Esophagus squamous epithelium (tissue), 4 donors: ENCODE data around the gene NOXA1.
"Not testable (repeated sequence)": the region's sequence is repeated elsewhere in the genome, so short reads cannot be mapped to it uniquely, and the experiment has no call there.

Experiments
- POLR2A ChIP-seq, 4 donors: fragments of 450-650 bp; IDR thresholded peaks; one replicate each; pipeline ENCODE4 v1.6.1; 2017; ENCODE audit warnings: antibody characterized with exemption in 4 of 4, mild to moderate bottlenecking in 4 of 4, moderate library complexity in 3 of 4
- TF ChIP-seq, protein P1 (sequence below), 6 experiments: fragments of 450-650 bp in 4 of 6; fragments of 200-600 bp in 2 of 6; sonication (generic) in 2 of 6; IDR thresholded peaks; one replicate each; pipeline ENCODE4 v1.5.1; 2016 to 2019; ENCODE audit warnings: antibody characterized with exemption in 6 of 6, mild to moderate bottlenecking in 4 of 6, moderate library complexity in 4 of 6

DNA sequence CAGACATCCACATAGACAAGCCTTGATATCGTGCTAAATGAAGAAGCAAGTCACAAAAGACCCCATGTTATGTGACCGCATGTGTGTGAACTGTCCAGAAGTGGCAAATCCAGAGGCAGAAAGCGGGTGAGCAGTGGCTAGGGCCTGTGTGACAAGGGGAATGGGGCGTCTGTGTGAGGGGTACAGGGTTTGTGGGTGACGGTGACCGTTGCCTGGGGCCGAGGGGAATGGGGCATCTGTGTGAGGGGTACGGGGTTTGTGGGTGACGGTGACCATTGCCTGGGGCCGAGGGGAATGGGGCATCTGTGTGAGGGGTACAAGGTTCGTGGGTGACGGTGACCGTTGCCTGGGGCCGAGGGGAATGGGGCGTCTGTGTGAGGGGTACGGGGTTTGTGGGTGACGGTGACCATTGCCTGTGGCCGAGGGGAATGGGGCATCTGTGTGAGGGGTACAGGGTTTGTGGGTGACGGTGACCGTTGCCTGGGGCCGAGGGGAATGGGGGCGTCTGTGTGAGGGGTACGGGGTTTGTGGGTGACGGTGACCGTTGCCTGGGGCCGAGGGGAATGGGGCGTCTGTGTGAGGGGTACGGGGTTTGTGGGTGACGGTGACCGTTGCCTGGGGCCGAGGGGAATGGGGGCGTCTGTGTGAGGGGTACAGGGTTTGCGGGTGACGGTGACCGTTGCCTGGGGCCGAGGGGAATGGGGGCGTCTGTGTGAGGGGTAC lies 44.3 kb upstream of the NOXA1 start:
- TF ChIP-seq, protein P1, sequence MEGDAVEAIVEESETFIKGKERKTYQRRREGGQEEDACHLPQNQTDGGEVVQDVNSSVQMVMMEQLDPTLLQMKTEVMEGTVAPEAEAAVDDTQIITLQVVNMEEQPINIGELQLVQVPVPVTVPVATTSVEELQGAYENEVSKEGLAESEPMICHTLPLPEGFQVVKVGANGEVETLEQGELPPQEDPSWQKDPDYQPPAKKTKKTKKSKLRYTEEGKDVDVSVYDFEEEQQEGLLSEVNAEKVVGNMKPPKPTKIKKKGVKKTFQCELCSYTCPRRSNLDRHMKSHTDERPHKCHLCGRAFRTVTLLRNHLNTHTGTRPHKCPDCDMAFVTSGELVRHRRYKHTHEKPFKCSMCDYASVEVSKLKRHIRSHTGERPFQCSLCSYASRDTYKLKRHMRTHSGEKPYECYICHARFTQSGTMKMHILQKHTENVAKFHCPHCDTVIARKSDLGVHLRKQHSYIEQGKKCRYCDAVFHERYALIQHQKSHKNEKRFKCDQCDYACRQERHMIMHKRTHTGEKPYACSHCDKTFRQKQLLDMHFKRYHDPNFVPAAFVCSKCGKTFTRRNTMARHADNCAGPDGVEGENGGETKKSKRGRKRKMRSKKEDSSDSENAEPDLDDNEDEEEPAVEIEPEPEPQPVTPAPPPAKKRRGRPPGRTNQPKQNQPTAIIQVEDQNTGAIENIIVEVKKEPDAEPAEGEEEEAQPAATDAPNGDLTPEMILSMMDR (IDR thresholded peaks at IDR 0.05), result not testable (repeated sequence)
- TF ChIP-seq POLR2A (IDR thresholded peaks at IDR 0.05), result not testable (repeated sequence)
